Measurements from ENCODE around the gene SLC27A3. TPM values are rescaled to one million over a fixed set of nuclear protein-coding genes. Genes with fewer than 3 reads are reported as not detected.

SLC27A3 gene, protein sequence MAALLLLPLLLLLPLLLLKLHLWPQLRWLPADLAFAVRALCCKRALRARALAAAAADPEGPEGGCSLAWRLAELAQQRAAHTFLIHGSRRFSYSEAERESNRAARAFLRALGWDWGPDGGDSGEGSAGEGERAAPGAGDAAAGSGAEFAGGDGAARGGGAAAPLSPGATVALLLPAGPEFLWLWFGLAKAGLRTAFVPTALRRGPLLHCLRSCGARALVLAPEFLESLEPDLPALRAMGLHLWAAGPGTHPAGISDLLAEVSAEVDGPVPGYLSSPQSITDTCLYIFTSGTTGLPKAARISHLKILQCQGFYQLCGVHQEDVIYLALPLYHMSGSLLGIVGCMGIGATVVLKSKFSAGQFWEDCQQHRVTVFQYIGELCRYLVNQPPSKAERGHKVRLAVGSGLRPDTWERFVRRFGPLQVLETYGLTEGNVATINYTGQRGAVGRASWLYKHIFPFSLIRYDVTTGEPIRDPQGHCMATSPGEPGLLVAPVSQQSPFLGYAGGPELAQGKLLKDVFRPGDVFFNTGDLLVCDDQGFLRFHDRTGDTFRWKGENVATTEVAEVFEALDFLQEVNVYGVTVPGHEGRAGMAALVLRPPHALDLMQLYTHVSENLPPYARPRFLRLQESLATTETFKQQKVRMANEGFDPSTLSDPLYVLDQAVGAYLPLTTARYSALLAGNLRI
- polyA plus RNA-seq (ENCODE audit: insufficient read length): 18.1 TPM

DNA sequence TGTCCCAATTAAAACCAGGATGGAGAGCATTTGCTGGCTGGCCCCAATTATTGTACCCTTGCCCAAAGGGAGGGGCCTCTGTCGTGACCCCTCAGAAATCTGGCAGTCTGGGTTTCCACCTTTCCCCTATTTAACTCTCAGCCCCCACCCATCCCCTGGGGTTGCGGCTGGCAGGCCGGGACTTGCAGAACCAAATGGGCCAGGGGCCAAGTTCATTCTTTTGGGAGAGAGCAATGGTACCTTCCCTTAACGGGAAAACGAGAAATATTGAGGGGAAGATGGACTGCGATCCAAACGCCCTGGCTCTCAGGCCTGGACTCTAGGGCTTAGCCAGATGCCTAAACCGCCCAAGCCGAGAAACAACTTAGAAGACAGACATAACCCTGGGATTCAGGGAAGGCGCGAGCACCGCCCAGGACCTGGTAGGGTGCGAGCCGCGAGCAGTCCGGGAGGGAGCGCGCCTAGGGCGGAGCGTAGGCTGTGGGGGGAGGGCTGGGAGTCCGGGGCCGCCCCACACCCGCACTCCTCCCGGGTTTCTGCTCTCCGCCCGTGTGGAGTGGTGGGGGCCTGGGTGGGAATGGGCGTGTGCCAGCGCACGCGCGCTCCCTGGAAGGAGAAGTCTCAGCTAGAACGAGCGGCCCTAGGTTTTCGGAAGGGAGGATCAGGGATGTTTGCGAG is at the start of gene SLC27A3:
Gene SLC27A3 (plus strand): TSS at position 628 of the 678 bp plus-strand sequence. CDS start 91 bp downstream, outside the sequence.
- peak; percentile 51 for DNase-seq (ENCODE audit: low read depth)

DNA sequence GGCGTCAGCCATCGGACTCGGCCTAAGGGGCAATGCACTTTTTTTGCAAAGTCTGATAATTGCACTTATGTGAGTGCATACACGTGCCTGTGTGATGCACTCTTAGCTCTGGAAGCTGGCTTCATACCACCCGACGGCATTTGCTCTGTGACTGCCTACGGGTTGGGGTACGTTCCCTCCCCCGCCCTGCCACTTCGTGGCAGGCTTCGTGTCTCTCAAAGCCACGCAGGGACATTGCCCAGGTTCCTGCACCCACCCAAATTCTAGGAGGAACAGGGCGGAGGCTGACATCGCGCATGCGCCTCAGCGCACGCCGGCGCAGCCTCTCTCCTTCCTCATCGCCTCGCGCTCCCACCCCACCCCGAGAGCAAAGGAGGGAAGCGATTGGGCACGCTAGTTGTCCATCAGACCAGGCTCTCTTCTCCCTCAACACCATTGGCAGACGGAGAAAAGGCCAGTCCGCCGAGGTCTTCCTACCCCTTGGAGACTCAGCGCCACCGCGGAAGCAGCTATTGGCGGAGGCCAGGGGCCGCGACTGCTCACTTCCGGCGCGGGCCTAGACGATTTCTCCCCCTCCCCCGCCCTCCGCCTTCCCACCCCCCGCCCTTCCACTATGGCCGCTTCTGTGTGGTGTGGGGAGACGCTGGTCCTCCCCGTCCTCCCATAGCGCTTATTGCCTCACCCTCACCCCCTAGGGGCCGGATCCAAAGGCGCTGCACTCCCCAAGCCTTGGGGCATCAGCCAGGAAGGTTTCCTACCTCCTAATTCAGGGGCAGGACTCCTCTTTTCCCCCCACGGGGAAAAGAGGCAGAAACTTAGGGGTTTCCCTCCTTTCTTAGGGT is 47.5 kb upstream of the SLC27A3 start, which contains the start of gene INTS3:
Gene INTS3 (plus strand): TSS at position 588 of the 842 bp plus-strand sequence. CDS start 585 bp downstream, outside the sequence.
- DNase-seq (ENCODE audit: low read depth): peak; percentile 100

DNA sequence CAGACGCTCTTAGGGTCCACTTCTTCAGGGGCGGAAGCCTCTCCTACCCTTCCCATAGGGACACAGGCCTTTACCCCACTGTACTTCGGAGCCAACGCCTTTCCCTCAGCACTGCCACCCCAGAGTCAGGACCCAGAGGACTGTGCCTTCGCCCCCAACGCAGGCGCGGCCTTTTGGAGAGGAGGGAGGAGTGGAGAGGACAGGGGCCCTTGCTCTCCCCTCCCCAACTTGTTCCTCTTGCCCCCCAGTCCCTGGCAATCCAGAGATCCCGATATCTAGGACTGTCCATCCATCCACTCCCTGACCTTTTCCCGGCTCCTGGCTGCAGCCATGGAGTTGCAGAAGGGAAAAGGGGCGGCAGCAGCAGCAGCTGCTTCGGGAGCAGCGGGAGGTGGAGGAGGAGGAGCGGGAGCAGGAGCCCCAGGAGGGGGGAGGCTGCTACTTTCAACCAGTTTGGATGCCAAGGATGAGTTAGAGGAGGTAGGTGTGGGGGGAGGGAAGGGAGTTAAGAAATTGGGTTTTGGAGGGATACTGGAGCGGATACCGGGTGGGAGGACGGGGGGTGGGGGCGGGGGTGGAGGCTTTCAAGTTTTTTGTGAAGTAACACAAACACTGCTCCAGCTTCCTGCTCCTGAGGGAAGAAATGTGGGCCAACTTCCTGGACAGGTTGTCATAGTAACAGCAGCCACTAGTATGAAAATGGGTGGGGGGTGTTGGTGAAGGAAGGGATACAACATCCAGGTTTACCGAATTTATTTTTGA is 46.7 kb upstream of the SLC27A3 start:
- no peak for DNase-seq (ENCODE audit: low read depth)

DNA sequence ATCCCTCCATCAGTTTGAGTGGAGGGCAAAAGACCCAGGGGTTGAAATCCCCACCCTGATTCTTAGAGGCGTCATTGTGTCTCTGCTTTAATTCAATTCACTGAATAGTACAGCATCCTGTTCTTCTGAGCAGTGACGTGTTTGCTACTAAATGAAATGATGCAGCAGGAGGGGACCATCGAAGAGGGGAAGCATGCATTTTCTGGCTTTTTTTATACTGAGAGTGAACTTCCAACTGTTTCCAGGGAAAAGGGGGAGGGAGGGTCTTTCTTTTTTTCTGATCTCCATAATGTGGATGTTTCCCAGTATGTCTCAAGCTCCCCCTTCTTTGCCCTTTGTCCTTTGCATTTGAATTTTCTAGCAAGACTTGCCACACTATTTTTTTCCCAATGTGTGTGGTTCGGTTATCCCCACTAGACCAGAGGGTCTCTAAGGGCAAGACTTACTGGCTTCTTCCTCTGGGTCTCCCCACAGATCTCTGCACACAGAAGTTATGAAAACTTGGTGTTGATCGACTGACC is 44.7 kb upstream of the SLC27A3 start:
- DNase-seq (ENCODE audit: low read depth): no peak

DNA sequence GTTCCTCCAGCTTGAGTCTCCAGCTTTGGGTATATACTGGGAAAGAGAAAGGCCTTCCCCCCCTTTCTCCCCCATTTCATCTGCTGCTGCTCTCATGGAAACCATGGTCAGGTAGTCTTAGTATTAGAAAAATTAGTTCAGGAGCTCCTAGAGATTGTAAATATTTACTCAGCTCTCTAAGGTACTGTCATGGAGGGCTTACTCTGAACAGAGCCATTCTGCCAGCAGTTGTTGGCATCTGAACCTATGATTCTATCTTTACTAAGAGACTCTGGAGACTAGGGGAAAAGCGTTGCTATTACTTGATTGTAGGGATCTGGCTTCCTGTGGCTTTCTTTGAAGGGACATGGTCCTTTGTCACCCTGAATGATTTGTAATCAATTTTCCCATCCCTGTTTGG is 41.2 kb upstream of the SLC27A3 start:
- DNase-seq (ENCODE audit: low read depth): no peak

DNA sequence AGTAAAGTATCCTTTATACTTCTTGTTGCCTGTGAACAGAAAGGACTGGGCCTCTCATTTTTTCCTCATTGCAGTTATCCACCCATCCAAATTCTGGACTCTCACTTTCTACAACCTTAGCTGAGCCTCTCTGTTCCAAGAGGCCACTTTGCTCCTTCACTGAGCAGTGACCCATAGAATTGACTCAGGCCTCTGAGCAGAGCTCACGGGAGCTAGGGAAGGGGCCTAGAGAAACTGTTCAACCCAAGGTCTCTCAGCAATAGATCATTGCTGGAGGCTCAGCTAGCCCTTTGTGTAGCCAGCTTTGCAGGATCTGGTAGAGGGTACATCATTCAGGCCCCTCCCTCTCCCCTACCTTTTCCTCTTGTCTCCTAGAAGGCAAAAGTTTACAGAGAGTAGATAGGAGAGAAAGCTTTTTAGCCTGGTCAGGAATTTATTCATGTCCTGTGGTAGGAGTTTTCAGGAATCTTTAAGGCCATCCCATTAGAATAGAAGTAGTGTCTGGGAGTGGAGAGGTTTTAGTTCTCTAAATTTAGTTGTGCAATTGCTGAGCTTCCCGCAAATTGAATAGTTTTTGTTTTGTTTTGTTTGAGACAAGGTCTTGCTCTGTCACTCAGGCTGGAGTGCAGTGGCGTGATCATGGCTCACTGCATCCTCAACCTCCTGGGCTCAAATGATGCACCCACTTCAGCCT is 40.7 kb upstream of the SLC27A3 start:
- no peak for DNase-seq (ENCODE audit: low read depth)

DNA sequence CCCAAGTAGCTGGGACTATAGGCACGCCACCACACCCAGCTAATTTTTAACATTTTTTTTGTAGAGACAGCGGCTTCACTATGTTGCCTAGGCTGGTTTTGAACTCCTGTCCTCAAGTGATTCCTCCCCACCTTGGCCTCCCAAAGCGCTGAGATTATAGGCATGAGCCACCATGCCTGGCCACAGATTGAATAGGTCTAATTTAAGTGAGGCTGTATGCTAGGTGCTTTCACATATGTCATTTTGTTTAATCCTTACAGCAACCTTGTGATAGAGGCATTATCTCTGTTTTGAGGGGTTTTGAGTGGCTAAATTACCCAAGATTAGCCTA is 40.2 kb upstream of the SLC27A3 start:
- no peak for DNase-seq (ENCODE audit: low read depth)

DNA sequence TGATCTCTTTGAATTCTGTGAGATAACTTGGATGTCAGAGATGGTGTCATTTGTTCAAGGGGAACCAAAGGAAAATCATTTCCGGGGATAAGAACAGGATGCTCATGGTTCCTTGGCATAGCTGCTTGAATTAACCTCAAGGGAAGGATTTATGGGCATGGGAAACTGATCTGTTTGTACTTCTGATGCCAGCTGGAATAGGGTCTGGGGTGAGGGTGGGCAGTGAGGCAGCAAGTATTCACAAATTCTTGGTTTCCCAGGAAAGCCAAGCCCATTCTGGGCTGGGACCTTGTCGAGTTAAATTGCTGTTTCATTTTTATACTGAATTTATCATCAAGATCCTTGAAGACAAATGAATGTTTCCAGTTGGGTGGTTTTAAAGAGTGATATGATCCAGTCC is 33.2 kb upstream of the SLC27A3 start:
- DNase-seq (ENCODE audit: low read depth): no peak

DNA sequence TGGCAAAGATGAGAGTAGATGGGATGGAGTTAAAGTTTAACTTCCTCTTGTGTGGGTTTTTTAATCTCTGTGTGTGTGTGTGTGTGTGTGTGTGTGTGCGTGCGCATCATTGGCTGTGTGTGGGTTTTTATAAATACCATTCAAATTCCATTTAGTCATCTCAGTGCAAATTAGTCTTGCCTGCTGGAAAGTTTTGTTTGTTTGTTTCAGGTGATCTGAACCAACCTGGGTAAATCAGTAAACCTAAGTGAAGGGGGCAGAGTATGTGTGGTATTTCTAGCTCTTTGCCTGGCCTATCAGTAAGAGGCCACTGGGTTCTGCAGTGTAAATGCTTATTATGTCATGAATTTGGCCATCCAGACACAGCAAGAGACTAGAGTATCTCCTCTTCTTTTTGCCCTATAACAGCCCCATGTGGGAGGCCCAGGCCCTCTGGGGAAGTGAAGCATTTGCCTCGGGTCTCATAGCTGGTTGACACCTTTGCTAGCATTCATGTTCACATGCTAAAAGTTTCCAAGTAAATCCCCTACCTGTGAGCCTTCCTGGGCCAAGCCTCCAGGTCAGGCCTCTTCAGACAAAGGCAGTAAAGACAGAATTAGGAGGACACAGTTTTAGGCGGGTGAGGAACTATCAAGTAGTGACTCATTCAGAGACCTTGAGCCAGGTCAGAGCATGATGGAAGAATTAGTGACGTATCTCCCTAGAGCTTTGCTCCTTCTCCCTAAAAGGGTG is 32.6 kb upstream of the SLC27A3 start:
- no peak for DNase-seq (ENCODE audit: low read depth)

DNA sequence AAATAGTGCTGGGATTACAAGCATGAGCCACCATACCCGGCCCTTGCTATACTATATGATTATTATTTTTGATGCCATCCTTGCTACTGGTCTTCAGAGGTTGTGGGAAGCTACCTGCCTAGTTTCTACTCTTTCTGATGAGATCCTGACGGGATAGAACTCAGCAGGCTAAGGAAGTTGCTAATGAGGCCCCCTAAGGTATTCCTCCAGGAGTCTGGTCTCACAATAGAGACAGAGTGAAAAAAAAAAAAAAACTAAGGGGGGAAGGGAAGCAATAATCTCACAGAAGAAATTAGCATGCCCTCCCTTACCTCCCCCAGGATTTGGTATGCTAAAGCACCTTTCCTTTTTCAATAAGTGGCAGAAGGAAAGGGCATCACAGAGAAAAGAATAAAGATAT is 29.8 kb upstream of the SLC27A3 start:
- no peak for DNase-seq (ENCODE audit: low read depth)

DNA sequence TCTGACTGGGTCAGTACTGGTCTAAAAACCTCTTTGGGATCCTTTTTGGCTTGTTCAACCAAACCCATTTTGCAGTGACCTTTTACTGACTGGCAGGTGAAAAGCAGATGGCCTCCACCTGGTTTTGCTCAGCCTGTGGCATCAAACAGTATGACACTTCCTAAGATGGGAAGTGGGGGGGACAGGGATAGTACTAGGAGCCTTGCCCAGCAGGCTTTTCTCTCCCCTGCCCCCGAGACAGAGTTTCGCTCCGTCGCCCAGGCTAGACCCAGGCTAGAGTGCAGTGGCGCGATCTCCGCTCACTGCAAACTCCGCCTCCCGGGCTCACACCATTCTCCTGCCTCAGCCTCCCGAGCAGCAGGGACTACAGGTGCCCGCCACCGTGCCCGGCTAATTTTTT is 29.0 kb upstream of the SLC27A3 start:
- no peak for DNase-seq (ENCODE audit: low read depth)

DNA sequence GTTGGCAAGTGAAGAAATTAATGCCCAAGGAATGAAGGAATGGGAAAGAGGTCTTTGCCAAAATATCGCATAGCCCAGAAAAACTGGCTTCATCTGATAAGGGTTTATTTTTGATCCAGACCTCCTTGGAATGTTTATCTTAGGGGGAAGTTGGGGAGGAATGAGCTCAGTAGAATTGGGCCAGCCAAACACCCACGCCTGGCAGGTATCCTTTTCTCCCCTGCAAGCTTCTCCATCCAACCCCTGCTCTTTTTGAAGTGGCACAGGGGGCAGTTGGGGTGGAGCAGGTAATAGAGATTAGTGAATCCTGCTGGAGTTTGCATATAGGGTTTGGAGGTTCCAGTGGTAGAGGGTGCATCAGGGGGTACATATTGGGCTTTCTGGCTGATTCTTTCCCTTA is 26.3 kb upstream of the SLC27A3 start:
- no peak for DNase-seq (ENCODE audit: low read depth)

DNA sequence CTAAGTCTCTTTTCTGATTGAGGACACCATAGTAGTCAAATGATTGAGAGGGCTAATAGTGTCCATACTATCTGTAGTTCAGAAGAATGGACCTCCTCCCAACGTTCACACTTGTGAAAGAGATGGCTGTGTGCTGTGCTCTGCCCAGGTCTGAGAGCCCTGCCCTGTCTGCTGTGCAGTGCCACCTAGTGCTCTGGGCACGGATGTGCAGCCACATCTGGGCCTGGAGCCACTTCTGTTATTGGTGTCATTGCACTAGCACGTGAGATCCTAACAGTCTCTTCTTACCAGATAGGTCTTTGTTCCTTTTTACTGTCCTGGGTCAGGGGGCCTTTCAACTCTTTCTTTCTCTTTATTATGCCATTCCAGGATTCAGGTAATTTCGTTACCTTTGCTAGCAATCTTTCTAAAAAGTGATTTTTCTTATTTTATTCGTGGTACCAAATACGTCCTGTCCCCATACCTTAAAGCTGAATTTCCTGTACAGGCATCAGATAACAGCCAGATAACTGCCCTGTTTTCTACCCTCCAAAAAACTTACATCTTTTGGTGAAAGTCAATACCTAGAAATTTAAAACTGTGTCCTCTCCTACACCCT is 25.7 kb upstream of the SLC27A3 start:
- DNase-seq (ENCODE audit: low read depth): peak; percentile 65

DNA sequence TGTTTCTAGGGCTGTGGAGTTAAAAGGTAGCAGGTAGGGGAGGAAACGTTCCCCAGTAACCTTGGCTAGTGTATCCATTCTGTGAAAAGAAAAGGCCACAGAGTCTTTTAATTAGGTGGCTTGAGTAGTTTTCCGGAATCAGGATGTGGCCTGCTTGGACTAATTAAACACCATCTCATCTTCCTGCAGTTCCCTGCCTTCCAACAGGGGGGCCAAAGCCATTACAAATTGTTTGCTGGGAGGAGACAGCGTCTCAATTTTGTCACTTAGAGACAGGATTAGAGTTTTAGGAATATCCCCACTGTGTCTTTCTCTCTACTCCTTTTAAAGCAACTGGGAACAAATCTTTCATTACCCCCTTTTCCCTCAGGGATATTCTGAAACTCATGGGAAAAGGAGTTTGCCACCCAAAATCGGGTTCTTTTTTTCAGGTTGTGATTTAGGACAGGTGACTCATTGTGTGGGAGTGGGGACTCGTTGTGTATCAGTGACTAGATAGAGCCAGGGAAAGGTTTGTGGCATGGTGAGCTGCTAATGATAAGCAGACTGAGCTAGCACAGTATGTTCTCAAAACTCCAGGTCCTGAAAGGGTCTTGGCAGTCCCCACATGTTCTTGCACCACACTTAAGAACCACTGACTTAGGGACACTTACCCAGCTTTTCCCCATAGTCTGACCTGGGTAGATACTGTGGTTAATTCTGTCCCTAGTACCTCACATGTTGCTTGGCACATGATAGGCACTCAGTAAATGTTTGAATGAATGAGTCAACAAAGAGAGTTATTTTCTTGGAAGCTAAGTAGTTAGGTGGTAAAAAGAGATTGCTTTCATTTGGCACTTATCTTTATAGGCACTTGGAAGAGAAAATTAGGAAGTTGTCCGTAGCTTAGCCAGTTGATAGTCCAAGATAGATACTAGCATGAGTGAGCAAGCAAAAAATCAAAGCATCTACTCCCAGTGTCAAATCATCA is 24.9 kb upstream of the SLC27A3 start:
- no peak for DNase-seq (ENCODE audit: low read depth)

DNA sequence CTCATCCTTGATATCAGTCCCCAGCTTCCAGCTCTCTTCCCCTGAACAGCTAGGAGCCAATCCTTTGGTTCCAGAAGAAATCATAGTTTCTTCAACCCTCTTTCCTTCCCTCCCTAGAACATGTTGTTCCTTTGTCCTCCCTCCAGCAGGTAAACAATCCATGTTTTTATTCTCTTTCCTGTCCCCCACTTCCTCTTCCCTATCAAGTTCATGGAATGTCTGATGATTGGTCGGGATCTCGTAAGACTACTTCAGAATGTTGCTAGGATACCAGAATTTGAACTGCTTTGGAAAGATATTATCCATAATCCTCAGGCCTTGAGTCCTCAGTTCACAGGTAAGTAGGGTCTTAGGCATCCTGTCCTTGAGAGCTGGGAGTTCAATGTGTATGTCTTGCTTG is 23.1 kb upstream of the SLC27A3 start:
- no peak for DNase-seq (ENCODE audit: low read depth)

DNA sequence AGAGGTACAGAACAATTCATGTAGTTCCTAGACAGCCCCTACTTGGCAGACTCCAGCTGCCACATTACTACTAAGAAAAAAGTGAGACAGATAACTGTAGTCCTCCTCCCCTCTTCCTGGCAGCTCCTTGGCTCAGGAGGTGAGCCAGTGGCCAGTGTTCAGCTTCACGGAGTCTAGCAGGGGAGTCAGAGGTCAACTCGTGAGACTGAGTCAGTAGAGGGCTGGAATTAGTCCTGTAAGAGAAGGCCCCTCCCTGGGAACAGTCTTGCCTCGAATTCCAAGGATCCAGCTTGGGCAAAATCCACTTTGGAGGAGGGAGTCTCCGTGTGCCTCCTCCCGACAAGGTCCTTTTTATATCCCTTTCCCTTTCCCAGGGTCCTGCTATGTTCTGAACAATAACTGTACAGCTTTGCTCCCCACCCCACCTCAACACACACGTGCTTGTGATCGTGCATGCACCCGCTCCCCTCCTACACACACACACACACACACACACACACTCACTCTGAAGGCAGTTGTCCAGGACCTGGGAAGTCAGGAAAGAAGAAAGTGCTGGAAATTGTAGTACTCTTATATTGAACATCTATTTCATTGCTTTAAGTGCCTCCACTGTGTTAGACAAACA is 22.5 kb upstream of the SLC27A3 start:
- DNase-seq (ENCODE audit: low read depth): no peak

DNA sequence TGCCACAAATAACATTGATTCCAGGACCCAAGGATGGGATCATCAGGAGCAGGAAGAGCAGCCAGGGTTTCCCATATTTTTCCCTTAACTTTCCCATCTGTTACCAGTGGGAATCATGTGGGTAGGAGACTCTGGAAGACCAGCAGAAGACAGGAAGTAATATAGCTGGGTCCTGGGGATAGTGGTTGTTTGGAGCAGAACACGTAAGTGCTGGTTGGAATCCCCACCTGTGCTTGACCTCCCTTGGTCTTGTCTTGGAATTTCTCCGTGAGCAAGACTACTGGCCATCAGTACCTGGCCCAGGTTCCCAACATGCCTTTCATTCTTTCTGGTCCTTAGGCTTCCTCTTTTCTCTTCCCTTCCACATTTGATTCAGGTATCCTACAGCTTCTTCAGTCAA is 20.9 kb upstream of the SLC27A3 start:
- DNase-seq (ENCODE audit: low read depth): no peak

Data from forelimb muscle (tissue), 1 donor.